NCI-H748 treated with DMSO at 0.1 percent for 48 hours (cell line): ENCODE measurements around the gene CNST.
"Not testable (repeated sequence)": the region's sequence is repeated elsewhere in the genome, so short reads cannot be mapped to it uniquely, and the experiment has no call there.

ENCODE experiments used
- DNase-seq: peaks from one replicate; lab custom pipeline; 2025; lab: John Stamatoyannopoulos, UW

The CNST gene

DNA sequence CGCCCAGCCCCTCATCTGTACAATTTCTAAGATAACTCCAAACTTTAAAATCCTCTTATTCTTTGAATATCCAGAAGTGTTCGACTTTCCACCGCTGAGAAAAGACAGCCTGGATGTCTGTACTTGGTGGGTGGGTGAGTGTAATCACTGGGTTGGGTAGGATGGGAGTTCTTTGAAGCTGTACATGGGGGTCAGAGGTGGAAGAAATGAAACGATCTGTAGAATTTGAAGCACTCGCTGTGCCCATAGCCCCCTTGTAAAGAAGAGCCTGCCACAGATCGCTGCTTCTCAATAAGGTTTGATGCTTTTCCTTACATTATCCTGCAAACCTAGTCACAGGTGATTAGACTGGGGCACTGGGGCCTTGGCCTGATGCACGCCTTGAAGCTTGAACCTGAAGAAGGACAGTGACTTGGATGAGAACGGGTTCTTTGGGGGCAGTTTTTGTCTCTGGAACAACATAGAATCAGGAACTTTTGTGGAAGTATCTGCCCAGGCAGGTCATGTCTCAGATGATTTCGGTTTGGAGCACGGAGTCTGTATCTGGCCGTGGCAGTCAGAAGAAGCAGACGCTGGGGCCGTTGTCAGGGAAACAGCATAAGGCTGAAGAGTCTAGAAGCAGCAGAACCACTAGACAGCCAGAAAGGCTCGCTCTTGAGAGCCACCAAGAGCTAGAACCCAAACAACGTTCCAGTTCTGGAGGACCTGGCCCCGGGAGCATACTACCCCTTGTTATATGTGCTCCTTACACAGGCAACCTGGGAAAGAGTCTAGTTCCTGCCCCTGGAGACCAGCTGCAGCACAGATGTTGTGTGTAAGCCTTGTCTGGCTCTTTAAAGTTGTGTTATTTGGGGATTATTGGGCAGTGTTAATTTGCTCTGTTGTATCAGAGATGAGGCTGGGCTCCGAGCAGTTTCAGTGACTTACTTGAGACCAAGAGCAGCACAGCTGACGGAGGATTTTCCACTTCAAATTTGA is 112.8 kb downstream of the CNST start:
- DNase-seq: no peak

DNA sequence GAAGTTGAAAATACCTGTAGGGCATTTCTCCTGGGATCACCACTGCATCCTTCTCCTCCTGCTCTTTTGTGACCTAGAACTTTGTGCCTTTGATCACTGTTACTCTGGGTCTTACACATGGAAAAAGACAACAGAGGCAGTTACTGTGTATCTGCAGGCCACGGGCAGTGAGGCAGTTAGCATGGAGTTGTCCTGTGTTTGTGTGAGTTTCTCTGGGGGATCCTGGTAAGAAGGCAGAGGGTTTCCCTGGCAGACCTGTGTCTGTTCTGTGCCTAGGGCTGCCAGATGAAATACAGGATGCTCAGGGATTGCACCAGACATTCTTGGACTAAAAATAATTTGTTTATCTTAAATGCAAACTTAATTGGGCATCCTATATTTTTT is 113.5 kb downstream of the CNST start:
- no peak for DNase-seq

DNA sequence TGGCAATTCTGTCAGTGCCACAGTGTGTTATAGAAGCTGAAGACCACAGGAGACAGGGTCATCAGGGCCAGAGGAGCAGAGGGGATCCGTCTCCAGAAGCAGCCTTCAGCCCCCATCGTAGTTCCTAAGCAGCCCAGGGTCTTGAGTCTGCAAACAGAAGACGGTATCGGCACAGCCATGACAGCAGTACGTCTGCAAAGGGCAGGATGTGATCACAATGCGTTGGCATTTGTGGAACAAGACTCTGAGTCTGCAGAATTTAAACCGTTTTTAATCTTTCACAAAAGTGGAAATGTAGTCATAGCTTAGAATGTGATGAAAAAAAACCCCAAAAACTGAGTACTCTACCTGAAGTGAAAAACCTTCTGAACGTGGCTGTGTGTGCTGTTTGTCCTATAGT is 113.9 kb downstream of the CNST start:
- DNase-seq: no peak

DNA sequence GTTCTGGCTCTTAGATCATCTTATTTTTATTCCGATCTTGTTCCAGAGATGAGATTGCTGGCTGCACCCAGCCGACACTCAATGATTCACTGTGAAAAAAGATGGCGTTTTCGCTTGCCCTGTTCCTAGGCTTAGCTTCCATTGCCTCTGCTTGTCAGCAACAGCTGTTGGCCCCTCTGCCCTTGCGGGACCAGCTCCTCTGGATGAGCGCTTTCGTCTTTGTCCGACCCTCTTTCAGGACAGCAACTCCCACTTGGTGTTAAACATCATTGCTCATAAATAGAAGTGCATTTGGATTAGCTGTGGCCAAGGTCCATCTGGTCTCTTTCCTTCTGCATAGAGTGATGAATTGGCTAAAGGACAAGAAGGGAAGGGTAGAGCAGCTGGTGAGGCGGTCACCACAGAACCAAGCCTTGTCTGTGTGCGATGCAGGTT is 114.5 kb downstream of the CNST start:
- no peak for DNase-seq

DNA sequence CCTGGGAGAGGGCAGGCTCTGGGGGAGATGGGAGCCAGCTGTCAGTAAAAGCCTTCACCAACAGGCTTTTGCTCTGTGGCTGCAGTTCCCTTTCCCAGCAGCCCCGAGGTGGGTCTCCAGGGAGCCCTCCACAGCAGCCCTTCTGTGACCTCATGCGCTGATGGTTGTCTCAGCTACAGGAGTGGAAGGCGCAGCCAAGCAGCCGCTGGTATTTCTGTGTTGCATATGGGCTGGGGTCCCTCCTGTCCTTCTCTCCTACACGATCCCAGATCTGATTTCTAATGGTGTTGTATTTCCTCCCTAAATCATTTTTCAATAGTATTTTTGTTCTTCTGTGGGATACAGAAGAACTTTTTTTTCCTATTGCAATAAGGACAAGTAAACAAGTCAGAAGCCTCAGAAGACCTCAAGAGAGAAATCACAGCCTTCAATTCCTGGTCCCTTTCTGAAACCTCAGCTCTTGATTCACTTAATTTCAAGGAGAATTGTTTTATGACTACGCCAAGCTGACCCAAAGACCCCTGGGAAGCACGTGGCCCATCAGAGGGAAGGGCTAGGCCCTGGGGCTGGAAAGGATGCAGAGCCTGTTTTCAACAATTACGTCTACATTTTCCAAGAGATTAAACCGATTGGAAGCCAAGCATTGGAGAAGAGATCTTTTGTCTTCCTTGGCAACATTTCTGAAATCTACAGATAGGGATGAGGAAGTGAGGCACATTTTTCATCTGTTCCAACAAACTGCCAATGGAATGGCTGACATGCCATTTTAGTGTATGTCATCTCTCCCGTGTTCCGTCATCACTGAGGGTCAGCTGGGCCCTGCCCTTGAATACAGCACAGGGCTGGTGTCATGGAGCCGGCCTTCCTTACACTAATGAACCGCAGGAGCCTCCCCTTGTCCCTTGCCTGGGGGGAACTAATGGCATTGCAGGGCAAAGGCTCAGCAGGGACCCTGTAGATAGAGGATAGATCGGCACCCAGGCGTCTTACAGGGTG is 115.9 kb downstream of the CNST start:
- DNase-seq: no peak

DNA sequence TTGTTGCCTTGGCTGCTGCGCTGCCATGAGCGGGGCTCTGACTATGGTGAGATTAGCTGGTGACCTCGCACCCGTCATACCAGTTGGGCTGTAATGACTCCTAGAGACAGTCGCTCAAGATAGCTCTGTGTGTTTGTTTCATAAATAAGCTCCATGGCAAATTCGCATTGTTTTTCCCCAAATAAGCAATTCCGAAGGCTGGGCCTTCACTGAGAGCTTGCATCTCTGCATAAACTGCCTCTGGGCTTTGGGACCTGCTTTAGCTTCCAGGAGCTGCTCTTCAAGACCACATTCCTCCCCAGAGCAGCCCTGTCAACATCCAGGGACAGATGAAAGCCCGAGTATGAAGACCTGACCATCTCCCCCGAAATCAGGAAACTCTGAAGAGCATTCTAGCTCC is 117.3 kb downstream of the CNST start:
- DNase-seq: no peak

DNA sequence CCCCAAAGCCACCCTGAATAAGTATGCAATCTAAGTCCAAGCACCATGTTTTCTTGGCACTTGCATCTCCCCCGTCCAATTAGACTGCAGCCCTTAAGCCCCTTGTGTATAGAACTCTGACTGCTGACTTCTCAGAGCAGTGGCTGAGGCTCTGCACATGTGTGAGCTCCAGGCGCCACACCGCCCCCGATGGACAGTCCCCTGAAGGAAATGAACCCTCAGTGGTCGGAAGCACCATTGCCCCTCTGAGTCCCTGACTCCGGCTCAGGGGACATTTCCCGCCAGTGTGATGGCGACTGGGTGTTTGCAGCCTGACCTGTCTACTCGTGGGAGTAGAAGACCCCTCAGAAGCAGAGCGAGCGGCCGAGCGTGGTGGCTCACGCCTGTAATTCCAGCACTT is 120.7 kb downstream of the CNST start:
- no peak for DNase-seq

DNA sequence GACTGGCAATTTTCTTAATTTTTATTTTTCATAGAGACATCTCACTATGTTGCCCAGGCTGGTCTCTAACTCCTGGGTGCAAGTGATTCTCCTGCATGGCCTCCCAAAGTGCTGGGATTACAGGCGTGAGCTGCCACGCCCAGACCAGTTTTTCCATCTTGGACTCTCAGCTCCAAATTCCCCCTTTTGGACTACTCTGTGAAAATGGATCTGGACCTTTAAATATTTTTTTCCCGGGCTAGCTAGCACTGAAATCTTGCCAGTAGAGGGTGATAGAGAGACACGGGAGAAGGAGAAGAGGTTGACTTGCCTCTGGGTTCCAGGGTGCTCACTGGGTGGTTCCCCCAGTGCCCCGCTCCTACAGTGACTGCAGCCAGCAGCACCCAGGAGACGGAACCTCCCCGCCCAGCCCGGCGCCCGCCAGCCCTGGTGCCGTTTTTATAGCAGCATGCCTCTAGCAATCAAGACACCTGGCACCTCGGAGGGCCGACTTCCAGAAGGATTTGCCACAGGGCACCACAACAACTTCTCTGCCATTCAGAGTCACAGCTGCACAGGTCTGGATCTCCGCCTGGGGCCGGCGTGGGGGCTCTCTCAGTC is 123.3 kb downstream of the CNST start:
- DNase-seq: peak; percentile 58

DNA sequence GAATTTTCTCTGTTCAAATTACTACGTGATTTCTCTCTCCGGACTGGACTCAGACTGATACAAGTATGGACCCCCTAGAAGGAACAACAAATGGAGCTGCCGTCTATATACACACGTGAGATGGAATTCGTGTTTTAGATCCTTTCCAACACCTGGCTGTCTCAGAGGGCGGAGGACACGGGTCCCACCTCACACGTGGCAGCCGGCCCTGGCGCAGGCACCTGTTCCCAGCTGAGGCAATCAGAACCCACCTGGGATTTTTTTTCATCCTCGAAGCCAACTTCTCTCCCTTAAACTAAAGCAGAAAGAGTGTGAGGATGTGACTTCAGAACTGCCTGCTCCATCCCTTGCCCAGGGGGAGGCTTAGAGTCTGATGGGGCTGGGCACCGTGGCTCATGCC is 123.8 kb downstream of the CNST start:
- DNase-seq: peak; percentile 41

DNA sequence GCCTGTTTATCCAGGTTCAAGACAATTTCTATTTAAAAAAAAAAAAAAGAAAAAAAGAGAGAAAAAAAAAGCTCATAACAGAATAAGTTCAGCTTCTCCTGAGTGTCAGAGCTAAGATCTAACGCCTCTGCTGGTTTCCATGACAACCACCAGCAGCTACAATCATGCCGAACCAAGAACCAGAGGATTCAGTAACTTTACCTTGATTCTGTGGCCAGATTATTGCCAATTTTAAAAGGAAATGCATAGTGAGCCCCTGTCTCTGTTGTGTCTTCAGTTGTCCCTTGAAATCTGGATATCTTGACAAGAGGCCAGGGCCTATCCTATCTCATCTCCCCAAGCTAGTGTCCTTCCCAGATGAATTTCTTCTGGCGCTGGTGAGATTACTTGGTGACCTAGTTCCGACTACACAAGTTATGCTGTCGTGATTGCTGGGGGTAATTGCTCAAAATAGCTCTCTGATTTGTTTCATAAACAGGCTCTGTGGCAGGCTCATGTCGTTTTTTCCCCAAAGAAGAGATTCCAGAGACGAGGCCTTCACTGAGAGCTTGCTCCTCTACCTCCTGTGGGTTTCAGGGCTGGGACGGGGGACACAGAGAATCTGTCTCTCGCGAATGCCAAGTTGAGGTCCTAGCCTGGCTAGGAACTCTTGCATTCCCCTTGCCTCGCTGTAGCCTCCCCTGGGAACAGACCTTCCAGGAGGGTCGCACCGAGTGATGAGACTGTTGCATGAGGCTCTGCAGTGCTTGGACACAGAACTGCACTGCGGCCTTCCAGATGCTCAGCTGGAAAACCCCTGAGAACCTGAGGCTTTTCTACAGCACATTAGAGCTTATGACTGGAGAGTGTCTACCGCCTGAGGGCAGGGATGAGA is 125.6 kb downstream of the CNST start:
- DNase-seq: no peak

DNA sequence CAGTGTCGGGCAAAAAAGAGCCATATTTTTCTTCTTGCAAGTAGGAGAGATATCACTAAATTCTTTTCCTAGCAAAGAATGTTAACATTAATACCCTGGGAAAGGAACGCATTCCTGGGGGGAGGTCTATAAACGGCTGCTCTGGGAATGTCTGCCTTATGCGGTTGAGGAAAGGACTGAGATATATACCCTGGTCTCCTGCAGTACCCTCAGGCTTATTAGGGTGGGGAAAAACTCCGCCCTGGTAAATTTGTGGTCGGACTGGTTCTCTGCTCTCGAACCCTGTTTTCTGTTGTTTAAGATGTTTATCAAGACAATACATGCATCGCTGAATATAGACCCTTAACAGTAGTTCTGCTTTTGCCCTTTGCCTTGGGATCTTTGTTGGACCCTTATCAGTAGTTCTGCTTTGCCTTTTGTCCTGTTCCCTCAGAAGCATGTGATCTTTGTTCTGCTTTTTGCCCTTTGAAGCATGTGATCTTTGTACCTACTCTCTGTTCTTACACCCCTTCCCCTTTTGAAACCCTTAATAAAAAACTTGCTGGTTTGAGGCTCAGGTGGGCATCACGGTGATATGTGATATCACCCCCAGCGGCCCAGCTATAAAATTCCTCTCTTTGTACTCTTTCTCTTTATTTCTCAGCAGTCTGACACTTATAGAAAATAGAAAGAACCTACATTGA is 128.1 kb downstream of the CNST start:
- not testable (repeated sequence) for DNase-seq

DNA sequence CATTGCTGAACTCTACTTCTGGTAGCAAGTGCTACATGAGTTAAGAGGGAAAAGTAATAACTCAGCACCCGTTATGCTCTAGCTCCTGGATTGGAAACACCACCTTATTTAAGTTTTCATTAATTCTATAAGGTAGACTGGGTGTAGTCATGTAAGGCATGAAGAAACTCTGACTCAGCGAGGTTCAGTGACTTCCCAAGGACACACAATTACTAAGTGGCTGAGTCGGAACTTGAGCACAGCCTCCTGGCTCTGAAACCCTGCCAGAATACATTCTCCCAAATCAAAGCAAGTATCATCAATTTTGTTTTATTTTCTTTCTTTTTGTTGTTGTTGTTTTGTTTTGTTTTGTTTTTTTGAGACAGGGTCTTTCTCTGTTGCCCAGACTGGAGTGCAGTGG is 128.9 kb downstream of the CNST start:
- no peak for DNase-seq

DNA sequence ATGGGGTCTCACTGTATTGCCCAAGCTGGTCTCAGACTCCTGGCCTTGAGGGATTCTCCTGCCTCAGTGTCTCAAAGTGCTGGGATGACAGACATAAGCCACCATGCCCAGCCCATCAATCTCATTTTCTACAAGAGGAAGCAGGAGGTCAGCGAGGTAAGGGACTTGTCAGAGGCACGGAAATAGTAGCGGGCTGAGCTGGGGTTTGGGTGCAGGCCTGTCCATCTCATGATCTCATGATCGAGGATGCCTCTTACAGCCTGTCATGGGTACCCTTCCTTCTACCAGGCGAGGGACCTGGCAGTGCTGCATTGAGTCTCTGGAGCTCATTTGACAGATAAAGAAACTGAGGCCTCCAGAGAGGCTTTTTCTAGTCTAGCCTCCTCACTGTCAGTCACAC is 129.4 kb downstream of the CNST start:
- DNase-seq: no peak

DNA sequence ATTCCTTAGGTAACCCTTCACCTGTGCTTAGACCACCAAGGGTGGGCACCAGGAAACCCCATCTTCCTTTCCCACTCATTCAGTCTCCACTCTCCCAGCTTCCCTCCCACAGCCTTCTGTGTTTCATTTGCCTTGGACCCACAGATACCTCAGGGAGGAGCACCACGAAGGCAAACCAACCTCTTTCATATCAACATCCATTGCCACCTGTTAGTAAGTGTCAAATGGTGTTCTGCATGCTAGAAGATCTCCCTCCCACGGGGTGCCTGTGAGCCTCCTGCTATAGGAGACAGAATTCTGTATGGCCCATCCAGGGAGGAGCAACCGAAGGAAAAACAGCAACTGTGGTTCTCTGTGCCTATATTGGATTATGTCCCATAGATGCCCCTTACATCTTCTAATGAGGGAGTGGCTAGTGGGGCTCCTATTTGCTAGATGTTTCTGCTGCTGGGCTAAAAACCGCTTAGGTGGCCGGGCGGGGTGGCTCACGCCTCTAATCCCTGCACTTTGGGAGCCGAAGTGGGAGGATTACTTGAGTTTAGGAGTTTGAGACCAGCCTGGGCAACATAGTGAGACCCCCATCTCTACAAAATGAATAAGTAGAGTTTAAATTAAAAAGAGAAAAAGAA is 132.3 kb downstream of the CNST start:
- DNase-seq: no peak

DNA sequence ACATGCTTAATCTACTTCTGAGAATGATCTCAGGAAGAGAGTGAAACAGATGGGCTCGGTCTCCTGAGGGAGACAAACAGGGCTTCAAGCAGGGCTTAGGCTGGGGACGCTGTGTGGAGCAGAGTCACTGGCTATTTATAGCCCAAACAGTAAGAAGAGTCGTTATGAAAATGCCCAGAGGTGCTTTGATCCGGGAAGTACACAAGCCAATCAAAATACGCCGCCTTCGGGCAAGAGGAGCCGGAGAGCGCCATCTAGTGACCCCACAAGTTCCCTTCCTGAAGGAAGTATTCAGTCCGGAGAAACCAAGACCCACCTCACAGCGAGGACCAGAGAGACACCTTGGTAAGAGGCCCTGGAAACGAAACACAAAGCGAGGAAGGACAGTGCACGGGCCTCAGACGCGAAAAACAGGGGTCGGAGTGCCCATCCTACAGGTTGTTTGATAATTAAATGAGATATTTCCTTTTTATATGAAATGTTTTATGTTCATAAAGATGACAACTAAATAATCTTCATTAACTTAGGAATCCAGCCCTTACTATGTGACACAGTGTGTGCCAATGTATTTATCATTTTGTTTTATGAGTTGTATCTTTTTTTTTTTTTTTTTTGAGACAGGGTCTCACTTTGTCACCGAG is 133.0 kb downstream of the CNST start:
- peak; percentile 67 for DNase-seq

DNA sequence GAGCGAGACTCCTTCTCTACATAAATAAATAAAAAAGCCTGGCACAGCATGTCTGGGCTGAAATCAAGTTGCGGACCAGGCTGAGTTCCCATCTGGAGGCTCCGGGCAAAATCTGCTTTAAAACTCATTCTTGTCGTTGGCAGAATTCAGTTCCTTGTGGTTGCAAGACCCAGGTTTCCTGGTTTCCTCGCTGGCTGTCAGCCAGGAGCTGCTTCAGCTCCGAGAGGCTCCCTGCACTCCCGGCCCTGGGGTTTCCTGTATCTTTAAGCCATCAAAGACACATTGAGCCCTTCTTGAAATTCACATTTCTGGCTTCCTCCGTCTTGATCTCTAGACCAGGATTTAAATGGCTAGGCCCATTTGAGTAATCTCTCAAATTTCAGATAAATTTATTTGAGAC is 137.3 kb downstream of the CNST start:
- no peak for DNase-seq

DNA sequence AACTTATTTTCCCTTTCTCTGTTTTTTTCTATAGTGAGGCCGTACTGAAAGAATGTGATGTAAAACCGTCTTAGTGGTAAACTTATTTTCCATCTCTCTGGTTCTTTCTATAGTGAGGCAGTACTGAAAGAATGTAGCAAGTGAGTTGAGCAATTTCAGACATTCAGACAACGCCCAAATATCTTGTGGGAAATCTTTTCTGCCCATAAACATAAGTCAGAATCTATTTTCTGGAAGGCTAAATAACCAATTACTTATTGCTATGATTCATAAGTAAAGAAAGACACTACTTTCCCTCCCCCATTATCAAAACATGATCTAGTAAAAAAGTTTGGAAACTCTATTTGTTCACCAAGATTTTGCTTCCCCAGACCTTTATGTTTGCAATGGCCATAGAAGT is 139.1 kb downstream of the CNST start:
- no peak for DNase-seq

DNA sequence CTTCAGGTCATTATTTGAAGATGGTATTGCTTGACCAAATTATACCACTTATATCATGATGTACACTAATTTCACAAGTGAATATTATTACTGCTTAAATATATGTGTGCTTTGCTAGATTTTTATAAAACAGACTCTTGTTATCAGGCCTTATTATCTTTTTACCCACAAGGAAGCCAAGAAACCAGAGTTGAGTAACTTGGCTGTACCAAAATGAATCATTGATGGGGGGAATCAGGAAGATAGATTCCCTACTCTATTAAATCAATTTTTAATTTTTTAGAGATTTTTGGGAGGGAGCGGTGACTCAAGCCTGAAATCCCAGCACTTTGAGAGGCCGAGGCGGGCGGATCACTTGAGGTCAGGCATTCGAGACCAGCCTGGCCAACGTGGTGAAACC is 141.9 kb downstream of the CNST start:
- no peak for DNase-seq

DNA sequence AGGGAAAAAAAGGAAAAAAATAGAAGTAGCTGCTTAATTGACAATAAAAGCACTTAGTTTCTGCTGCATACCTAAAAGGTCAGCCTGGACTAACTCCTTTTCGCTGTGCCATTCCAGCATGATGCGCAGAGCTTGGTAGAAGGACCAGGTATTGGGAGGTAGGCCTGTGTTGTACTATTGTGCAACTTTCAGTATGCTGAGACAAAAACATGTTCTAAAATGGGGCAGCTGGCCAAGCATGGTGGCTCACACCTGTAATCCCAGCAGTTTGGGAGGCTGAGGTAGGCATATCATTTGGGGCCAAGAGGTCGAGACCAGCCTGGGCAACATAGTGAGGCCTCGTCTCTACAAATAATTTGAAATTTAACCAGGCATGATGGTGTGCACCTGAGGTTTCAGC is 142.9 kb downstream of the CNST start:
- DNase-seq: no peak

DNA sequence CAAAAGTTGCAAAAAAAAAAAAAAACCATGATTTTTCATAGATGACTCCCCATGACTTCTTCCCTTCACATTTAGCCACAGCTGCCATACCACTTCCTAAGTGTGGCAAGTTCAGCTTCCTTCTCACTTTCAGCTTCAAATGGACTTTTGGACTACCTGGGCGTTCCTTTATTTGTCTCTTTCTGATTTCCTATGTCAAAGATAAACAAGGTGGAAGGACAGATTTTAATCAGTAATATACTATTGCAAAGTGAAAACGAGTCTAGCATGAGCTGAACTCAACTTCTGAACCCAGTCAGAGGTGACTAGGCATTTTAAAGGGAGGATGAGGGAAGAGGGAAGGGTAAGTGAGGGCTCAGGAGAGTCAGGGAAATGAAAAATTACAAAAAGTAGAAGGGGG is 143.6 kb downstream of the CNST start:
- no peak for DNase-seq
